ENCODE results near the gene ACTL8. TPM values are rescaled to one million over a fixed set of nuclear protein-coding genes. Genes with fewer than 3 reads are reported as not detected.

Gene ACTL8
- total RNA-seq, 1 experiment from 2014 or later, result 0.69 TPM

- Histone ChIP-seq H3K79me2 (ENCODE audit: insufficient read depth, low read length) (no peaks in the 10 kb centered on the region), H3K36me3 (ENCODE audit: control insufficient read depth in 1 of 2, insufficient read depth in 2 of 2, low read length in 2 of 2) (no peaks in the 10 kb centered on the region), H3K9ac (ENCODE audit: low read length) (no peak overlapping the region), H3K4me3 (replicated peaks in 1 of 2; ENCODE audit: low read depth in 1 of 2, low read length in 2 of 2) (no peak overlapping the region), H2AFZ (ENCODE audit: low read depth, low read length, poor library complexity, severe bottlenecking) (no peak overlapping the region), H3K4me1 (ENCODE audit: control insufficient read depth in 1 of 2, insufficient read depth in 2 of 2, low read length in 2 of 2) (peaks cover 0 to 7% of the 10 kb centered on the region in 2 experiments; a peak in 2 of 4 replicates), H3K9me2 (ENCODE audit: insufficient read depth) (no peaks in the 10 kb centered on the region), H3K27ac (ENCODE audit: low read depth, low read length) (no peak overlapping the region), H3K27me3 (ENCODE audit: insufficient read depth, low read length) (no peaks in the 10 kb centered on the region), H3K9me3 (ENCODE audit: control insufficient read depth in 1 of 2, insufficient read depth in 1 of 2, low read depth in 1 of 2, low read length in 2 of 2) (no peaks in the 10 kb centered on the region), H4K20me1 (ENCODE audit: insufficient read depth) (no peaks in the 10 kb centered on the region), H3K4me2 (ENCODE audit: low read length) (no peak overlapping the region)
- intact Hi-C loops (cut with micrococcal nuclease), result no loop called here
- ChIA-PET POLR2A (no interaction called here), RAD21 (ENCODE audit: low non-redundant PET in 1 of 2, low total read pairs in 2 of 2, uncharacterized antibody in 2 of 2, unreplicated experiment in 2 of 2) (no interaction called here), CTCF (no interaction called here)
- BruUV-seq (replicated peaks), result no TSS peak
- DNase-seq (ENCODE audit: low read depth, low spot score) (no peak), ATAC-seq (no peak)
- TF ChIP-seq TCF7L2 (IDR thresholded peaks at IDR 0.05; ENCODE audit: borderline replicate concordance, extremely low read depth, insufficient read depth, insufficient read length) (no peak), POLR2AphosphoS5 (IDR thresholded peaks at IDR 0.05; ENCODE audit: low read depth, low read length) (no peak), ZNF274 (IDR thresholded peaks at IDR 0.05; ENCODE audit: low read depth, low read length) (no peak), POLR2A (IDR thresholded peaks at IDR 0.05; ENCODE audit: borderline replicate concordance, extremely low read depth, insufficient read depth, insufficient read length) (no peak), CEBPB (IDR thresholded peaks at IDR 0.05; ENCODE audit: low read depth) (no peak), CBX3 (IDR thresholded peaks at IDR 0.05; ENCODE audit: low read depth) (no peak), SIN3A (IDR thresholded peaks at IDR 0.05; ENCODE audit: low read depth) (no peak), CTCF (IDR thresholded peaks at IDR 0.05 in 2 of 3, conservative IDR thresholded peaks at IDR 0.05 in 1 of 3; ENCODE audit: borderline replicate concordance in 1 of 3, insufficient read depth in 1 of 3, low read depth in 2 of 3, low read length in 2 of 3) (no peak), JUND (IDR thresholded peaks at IDR 0.05) (no peak), EGR1 (IDR thresholded peaks at IDR 0.05; ENCODE audit: low read depth) (no peak), YY1 (IDR thresholded peaks at IDR 0.05; ENCODE audit: extremely low read depth, insufficient replicate concordance, low read depth, low read length) (no peak), ZFX (IDR thresholded peaks at IDR 0.05) (no peak), EZH2phosphoT487 (IDR thresholded peaks at IDR 0.05; ENCODE audit: borderline replicate concordance) (no peak), SP1 (IDR thresholded peaks at IDR 0.05; ENCODE audit: low read depth) (no peak), SRF (IDR thresholded peaks at IDR 0.05; ENCODE audit: low read depth) (no peak), RAD21 (IDR thresholded peaks at IDR 0.05; ENCODE audit: low read depth) (no peak)
- TF ChIP-seq, protein P1, sequence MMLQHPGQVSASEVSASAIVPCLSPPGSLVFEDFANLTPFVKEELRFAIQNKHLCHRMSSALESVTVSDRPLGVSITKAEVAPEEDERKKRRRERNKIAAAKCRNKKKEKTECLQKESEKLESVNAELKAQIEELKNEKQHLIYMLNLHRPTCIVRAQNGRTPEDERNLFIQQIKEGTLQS (IDR thresholded peaks at IDR 0.05), result no peak
- TF ChIP-seq, protein P2, sequence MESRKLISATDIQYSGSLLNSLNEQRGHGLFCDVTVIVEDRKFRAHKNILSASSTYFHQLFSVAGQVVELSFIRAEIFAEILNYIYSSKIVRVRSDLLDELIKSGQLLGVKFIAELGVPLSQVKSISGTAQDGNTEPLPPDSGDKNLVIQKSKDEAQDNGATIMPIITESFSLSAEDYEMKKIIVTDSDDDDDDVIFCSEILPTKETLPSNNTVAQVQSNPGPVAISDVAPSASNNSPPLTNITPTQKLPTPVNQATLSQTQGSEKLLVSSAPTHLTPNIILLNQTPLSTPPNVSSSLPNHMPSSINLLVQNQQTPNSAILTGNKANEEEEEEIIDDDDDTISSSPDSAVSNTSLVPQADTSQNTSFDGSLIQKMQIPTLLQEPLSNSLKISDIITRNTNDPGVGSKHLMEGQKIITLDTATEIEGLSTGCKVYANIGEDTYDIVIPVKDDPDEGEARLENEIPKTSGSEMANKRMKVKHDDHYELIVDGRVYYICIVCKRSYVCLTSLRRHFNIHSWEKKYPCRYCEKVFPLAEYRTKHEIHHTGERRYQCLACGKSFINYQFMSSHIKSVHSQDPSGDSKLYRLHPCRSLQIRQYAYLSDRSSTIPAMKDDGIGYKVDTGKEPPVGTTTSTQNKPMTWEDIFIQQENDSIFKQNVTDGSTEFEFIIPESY (IDR thresholded peaks at IDR 0.05; ENCODE audit: extremely low read depth, insufficient replicate concordance, low read length), result no peak
- TF ChIP-seq, protein P3, sequence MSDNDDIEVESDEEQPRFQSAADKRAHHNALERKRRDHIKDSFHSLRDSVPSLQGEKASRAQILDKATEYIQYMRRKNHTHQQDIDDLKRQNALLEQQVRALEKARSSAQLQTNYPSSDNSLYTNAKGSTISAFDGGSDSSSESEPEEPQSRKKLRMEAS (IDR thresholded peaks at IDR 0.05), result no peak
These were observed 19.8 kb upstream of the ACTL8 start for GRCh38 chr1:17735348-17735747.
